ENCODE measurements around the gene LEUTX.

Gene LEUTX

DNA sequence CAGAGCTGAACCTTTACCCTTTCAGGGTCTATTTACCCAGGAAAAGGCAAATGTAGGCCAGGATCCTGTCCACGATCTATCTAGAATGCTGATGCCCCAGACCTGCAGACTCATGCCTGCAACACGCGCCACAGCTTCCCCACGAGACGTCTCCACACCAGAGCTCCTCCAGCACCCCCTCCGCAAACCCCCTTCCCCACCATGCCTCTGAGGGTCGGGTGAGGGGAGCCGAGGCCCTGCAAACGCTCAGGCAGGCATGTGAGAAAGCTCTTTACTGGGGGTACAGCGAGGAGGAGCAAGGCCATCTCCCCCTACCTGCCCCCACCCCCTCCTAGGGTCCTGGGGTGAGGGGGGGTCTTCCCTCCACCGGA is 46.4 kb downstream of the LEUTX start:
- DNase-seq = no peak

DNA sequence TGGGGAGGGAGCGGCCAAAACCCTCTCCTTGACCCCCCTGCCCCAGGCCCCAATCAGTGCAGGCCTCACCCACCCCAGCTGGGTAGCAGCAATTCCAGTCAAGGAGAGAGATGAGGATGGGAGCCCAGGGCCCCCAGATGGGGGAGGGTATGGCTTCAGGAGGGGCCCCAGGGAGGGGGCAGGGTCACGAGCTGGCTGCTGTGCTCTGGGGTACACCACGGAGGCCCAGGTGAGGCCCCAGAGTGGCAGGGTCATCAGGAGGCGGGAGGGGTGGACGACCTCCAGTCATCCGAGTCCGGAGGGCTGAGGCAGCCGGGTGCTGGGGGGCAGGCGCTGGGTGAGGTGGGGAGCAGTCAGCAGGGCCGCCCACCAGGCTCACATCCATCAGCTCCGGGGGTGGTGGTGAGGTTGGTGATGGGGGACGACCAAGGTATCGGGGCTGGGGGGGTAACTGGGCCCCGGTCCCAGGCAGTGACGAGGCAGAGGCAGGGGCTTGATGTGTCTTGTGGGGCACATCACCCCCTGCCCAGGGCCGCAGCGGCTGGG is 47.0 kb downstream of the LEUTX start:
- DNase-seq = no peak

DNA sequence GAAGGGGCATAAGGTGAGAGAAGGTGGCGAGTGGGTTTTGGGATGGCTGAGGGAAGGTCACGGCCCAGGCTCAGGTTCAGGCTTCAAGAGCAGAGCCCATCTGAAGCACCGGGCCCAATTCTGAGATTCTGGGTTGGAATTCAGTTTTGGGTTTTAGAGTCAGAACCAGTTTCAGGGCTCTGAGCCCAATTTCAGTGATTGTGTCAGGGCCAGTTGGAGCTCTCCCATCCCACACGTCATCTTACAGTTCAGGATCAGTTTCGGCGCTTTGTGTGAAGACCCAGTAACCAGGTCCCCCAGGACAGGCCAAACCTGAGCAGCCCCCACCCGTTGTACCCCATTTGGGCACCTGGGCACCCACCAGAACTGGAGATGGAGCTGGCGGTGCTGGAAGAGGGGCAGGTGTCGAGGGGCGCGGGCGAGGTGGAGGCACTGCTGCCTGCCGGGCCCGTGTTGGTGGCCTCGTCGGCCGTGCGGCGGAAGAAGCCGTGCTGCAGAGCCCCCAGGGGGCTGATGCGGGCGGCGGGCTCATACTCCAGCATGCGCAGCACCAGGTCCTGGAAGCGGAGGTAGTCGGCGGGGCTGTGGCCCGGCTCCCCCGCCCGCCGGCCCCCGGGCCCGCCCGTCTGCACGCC is 47.8 kb downstream of the LEUTX start:
- DNase-seq = no peak

DNA sequence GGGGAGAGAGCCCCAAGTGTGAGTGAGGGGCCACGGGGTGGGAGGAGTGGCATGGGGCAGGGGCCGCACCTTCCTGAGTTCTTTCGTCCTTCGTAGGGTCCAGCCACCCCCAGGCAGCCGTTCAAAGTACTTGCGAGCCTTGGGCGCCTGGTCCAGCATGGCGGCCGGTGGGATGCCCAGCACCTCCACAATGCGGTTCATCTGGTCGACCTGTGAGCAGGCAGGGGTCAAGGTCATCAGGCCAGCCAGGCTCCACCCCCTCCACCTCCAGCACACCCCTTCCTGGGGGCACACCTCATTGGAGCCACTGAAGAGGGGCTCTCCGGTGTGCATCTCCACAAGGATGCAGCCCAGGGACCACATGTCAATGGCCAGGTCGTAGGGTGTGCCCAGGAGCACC is 48.6 kb downstream of the LEUTX start:
- DNase-seq = no peak

DNA sequence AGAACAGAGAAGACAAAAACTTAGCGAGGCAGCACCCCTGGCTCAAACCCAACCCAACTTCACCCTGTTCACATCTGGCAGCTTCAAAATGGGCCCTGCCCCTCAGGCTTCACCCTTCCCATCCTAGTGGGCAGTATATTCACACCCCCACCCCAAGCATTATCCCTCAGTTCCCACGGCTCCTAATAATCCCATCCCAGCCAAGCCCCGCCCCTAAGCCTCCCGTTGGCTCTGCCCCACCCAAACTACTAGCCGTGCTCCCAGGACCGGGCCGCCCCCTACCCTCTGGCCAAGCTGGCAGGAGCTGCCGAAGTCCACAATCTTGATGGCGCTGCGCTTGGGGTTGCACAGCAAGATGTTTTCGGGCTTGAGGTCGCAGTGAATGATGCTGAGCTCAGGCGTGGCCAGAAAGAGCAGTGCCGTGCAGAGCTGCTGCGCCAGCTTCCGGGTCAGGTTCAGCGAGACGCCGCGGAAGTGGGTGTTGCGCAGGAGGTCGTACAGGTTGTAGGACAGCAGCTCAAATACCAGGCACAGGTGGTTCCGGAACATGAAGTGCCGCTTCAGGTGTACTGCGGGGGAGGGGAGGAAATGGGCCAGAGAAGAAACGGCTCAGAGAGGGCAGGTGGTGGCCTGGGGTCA is 49.5 kb downstream of the LEUTX start:
- DNase-seq = peak; percentile 73

DNA sequence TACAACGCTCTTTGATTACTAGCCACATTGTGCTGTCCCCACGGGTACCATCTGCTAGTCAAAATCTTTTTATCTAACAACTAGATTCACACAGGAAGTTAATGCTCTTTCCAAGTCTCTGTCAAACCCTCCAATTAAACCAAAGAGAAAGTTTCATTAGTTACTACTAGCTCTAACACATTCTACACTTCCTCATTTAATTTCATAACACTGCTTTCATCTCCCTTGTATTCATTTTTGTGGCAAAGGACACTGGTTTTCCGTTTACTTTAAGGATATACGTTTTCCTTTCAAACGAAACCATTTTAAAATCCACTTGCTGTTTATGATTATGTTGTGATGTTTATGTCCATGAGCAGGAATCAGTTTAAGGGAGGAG is 50.0 kb downstream of the LEUTX start:
- DNase-seq = no peak

DNA sequence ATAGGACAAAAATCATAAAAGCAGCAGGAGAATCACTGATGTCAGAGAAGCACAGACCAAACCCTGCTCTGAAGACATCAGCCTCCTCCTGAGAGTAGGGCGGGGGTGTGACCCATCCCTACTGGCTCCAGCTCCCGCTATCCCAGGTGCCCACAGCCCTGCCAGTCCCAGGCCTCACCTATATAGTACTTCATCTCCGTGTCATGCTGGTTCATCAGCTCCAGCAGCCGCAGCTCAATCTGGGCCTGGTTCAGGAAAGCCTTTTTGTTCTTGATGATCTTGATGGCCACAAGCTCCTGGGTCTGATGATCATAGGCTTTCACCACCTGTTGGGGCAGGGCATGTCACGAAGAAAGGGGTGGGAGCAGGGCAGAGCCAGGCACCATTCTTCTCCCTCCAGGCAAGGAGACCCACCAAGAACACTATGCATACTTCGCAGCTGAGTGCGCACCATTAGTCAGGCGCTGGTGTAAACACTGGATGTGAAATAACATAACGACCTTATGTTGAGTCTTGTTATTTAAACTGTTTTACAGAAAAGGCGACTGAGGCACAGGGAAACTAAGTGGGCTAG is 51.1 kb downstream of the LEUTX start:
- DNase-seq = no peak

DNA sequence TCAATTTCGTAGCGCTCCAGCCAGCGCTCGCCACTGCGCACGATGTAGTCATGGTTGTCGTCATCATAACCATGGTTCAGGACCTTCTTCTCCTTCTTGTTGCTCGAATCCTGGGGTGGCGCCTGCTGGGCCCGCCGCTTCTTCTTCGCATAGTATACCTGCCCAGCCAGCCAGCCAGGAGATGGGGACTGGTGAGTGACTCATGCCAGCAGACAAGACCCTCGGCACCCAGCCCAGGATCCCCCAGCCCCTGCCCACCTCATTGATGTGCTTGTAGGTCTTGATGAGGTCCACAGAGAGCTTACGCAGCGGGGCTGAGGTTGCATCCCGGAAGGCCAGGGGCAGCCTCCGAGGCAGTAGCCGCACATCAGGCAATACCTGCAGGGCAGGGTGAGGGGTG is 51.8 kb downstream of the LEUTX start:
- no peak for DNase-seq

DNA sequence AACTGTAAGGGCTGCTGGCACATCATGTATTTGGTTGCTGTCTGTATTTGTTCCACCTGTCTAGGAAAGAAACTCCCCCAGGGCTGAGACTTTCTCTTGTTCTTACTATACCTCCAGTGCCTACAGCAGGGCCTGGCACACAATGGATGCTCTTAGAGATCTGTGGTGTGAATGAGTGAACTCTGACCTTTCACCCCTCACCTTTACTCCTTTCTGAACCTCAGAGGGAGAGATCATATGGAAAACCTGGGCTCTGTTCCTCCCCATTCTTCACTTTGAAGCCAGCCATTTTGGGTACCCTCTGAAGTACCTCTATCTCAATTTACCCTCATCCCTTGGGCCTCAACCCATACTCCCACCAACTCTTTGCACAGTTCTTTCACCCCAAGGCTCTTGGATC is 52.2 kb downstream of the LEUTX start:
- no peak for DNase-seq

DNA sequence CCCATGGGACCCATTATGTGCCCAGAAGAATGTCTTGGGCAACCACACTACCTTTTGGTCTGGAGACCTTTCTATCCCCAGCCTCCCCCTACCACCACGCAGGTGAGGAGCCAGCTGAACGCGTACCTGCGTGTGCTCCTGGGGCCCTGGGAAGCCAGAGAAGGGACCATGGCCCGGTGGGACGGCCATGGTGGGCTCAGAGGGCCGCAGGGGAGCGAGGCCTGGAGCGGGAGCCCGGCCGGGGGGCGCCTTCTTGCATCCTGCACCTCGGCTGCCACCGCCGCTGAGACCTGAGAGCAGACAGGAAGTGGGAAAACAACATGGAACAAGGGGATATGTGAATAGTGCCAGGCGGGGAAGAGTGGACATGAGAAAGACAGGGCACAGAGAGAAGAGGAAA is 53.0 kb downstream of the LEUTX start:
- no peak for DNase-seq

DNA sequence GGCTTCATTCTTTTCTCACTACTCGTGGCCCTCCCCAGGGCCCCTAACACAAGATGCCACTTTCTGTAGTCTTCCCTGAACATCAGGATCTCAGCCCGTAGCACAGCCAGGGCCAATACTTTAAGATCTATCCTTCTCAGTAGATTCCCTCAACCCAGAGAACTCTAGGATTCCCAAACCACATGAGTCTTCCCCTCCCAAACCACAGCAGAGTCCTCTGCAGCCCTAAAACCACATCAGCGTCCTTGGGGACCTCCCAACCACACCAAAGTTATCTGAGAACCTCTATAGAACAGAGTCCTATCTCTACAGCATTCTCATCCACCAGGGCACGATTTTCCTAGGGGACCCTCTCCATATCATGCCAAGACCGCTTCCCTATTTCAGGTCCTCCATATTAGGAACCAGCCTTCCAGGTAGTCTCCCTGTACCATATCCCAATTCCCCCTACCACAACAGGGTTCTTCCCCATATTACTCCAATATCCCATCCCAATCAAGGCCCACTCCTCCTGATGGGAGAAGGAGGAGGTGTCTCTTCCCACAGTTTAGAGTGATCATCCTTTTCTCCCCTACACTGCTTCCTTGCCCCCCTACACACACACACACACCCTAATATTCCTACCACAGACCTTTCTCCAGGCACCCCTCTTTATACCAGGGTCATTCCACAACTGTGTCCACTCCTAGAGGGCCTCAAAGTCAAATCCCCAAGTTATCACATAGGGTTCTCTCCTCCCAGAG is 53.9 kb downstream of the LEUTX start:
- DNase-seq = no peak

DNA sequence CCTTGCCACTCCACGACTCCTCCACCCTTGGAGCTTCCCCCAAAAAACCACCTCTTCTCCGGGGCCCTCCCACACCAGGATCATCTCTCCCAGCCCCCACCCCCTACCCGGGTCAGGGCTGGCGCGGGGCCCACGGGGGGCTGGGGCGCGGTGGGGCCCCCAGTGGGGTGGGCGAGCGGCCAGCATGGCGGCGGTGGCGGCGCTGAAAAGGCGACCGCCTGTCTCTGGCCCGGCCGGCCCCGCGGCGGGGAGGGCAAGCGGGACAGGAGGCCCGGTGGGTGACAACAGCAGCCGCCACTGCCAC is 54.5 kb downstream of the LEUTX start:
- no peak for DNase-seq

DNA sequence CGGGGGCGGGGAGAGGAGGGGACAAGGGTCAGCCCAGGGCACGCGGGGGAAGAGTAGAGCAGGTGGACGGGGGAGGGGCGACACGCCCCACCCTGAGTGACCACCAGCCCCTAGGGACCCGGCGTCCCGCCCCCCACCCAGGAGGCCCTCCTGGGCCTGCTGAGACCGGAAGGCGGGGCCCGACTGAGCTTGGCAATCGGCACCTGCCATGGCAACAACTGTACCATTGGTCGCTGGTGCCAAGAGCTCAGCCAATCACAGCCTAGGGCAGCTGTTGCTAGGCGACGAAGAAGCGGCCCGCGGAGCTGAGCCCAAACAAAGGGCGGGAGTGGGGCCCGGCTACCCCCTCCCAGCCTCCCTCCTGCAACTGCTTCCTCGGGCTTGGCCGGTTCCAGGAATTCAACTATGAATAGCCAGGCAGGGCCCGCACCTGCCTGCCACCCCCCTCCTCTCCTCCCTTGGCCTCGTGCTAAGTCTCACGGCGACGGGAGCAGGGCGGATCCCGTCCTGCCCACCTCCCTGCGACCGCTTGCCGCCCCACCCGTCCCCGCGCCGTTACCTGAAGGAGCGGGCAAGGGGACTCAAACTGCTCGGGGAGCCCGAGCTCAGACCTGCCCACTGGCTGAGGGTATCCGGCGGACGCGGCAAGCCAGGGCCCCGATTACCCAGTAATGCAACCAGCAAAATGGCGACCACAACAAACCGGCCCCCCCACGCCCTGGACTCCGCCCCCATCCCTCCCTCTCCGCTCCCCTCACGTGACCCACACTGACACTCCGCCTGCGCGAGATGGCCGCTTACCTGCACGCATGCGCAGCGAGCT is 55.0 kb downstream of the LEUTX start, which contains the start of gene DYRK1B:
Gene DYRK1B, minus strand, starts transcription at position 699 of the 823 bp plus-strand sequence. CDS start 2,295 bp downstream, outside the sequence.
- DNase-seq = peak; percentile 100

DNA sequence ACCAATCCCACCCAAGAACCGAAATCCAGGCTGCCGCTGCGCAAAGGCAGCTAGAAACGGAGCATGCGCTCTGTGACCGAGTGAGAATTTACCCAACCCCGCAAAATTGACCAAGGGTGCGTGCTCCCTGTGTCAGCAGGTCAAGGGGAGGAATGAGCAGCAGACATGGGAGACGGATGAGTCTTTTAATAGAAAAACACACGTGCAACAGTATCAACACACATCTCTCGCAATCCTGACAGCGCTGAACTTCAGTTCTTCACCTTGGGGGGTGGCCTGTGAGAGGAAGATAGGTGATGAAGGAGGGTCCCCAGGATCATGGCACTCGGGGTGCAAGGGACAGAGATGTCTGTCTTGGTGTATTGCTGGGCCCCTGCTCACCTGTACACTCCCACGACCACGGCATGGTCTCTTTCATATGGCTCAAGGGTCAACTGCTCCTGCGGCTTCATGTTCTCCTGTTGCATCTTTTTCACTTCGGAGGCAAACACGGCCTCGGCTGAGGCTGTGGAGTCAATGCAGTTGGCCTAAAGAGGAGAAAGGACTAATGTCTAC is 55.7 kb downstream of the LEUTX start:
- DNase-seq = peak; percentile 53
